ENCODE results near the gene MGAT4A.

The MGAT4A gene

GRCh38 chr2:98647636-98648035 lies 83.3 kb downstream of the MGAT4A start:
- no peak for ATAC-seq
- no peak for TF ChIP-seq ZC3H10 (CRISPR knock-in tag; IDR thresholded peaks at IDR 0.05)
- TF ChIP-seq ZNF8 (CRISPR knock-in tag; IDR thresholded peaks at IDR 0.05) = no peak
- no peak for TF ChIP-seq ZNF565 (CRISPR knock-in tag; conservative IDR thresholded peaks at IDR 0.05; ENCODE audit: low read depth)
- TF ChIP-seq CSRNP3 (CRISPR knock-in tag; IDR thresholded peaks at IDR 0.05) = no peak
- TF ChIP-seq ZNF70 (CRISPR knock-in tag; IDR thresholded peaks at IDR 0.05) = no peak
- no peak for TF ChIP-seq TOX (CRISPR knock-in tag; IDR thresholded peaks at IDR 0.05; ENCODE audit: borderline replicate concordance)

GRCh38 chr2:98643496-98644100 lies 87.3 kb downstream of the MGAT4A start:
- no peak; the same call in 2 of the 3 replicates for ATAC-seq
- TF ChIP-seq BACH2 (CRISPR knock-in tag; IDR thresholded peaks at IDR 0.05; ENCODE audit: borderline replicate concordance) (no peak), PPARA (CRISPR knock-in tag; IDR thresholded peaks at IDR 0.05; ENCODE audit: borderline replicate concordance) (no peak), ZFP3 (CRISPR knock-in tag; IDR thresholded peaks at IDR 0.05) (no peak), ZNF565 (CRISPR knock-in tag; conservative IDR thresholded peaks at IDR 0.05; ENCODE audit: low read depth) (no peak), TCF4 (CRISPR knock-in tag; IDR thresholded peaks at IDR 0.05; ENCODE audit: borderline replicate concordance) (no peak), ZNF70 (CRISPR knock-in tag; IDR thresholded peaks at IDR 0.05) (no peak), GLIS3 (CRISPR knock-in tag; IDR thresholded peaks at IDR 0.05) (no peak), POU6F1 (CRISPR knock-in tag; IDR thresholded peaks at IDR 0.05; ENCODE audit: borderline replicate concordance, low read depth) (no peak), ZNF8 (CRISPR knock-in tag; IDR thresholded peaks at IDR 0.05) (no peak), CSRNP3 (CRISPR knock-in tag; IDR thresholded peaks at IDR 0.05) (no peak), TSHZ2 (CRISPR knock-in tag; IDR thresholded peaks at IDR 0.05) (no peak), RARB (CRISPR knock-in tag; IDR thresholded peaks at IDR 0.05) (no peak), ZC3H10 (CRISPR knock-in tag; IDR thresholded peaks at IDR 0.05) (no peak), TOX (CRISPR knock-in tag; IDR thresholded peaks at IDR 0.05; ENCODE audit: borderline replicate concordance) (no peak), CSDC2 (CRISPR knock-in tag; IDR thresholded peaks at IDR 0.05) (no peak), PATZ1 (CRISPR knock-in tag; IDR thresholded peaks at IDR 0.05; ENCODE audit: borderline replicate concordance) (no peak), ISL1 (CRISPR knock-in tag; IDR thresholded peaks at IDR 0.05) (no peak), CREB5 (CRISPR knock-in tag; IDR thresholded peaks at IDR 0.05; ENCODE audit: low read depth) (no peak), ARNTL (CRISPR knock-in tag; IDR thresholded peaks at IDR 0.05; ENCODE audit: borderline replicate concordance, low read depth) (no peak)
